ENCODE data around the gene SPSB2. TPM values are rescaled to one million over a fixed set of nuclear protein-coding genes. Genes with fewer than 3 reads are reported as not detected.
"Not testable (repeated sequence)": the region's sequence is repeated elsewhere in the genome, so short reads cannot be mapped to it uniquely, and the experiment has no call there.

SPSB2 gene
- polyA plus RNA-seq, 1 experiment, result 2.6 TPM

GRCh38 chr12:6891646-6892001, 18.5 kb upstream of the SPSB2 start:
- Histone ChIP-seq H3K27me3 (ENCODE audit: control insufficient read depth, insufficient read depth, low read length) (no peaks in the 10 kb centered on the region), H3K4me3 (ENCODE audit: low read depth, low read length) (peak overlapping the region; percentile 59), H3K9me3 (ENCODE audit: control insufficient read depth, insufficient read depth, low read length) (no peaks in the 10 kb centered on the region; the same call in 1 of the 2 replicates), H3K27ac (ENCODE audit: low read depth, low read length) (peak overlapping the region; percentile 89)
- no peak for DNase-seq (ENCODE audit: low read depth, low spot score)
- CTCF ChIA-PET, result interaction anchor here (0.6 to 2.8 kb wide), 16 partner anchors 8 to 822 kb away, joined by 3 to 50 read pairs (median 6); partner anchors contain the start of genes LRRC23, SPSB2 and USP5
- TF ChIP-seq CTCF (IDR thresholded peaks at IDR 0.05; ENCODE audit: low read depth, low read length), result no peak
- POLR2A ChIA-PET, result interaction anchor here (0.6 to 2.0 kb wide), 15 partner anchors 9 to 169 kb away, joined by 3 to 35 read pairs (median 4); partner anchors contain the start of genes C12orf57, C1S, GPR162 and LRRC23

DNA sequence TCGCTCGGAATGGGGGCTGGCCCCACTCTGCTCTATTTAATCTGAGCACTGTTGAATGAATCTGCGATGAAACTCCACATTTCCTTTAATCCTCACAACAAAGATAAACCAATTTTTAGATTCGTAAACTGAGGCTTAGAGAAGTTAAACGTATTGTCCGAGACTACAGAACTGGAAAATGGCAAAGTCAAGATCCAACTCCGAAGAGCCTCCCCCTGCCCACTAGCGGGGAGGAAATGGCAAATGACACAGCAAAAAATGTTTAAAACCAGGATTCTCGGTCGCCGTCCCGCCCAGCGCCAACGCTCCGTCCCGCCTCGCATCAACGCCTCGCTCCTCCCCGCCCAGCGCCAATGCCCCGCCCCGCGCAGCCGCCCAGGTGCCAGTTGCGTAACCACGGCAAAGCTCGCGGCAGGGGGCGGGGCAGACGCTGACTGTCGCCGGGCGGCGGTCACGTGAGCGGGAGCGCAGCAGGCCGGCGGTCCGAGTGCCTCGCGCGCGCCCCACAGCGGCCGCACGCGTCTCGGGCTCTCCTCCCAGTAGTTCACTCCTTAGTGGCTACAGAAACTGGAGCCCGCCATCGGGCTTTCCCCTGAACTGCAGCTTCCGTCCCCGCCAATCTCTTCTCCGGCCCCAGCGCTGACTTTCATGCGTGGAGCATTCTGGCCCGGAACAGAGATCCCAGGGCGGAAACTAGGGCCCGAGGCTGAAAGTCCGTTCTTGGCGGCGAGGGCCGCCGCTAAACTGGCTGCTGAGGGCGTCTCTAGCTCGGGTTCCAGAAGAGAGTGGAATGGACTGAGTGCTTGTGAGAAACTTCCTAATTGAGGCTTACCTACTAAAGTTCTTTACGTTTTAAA, 17.9 kb upstream of the SPSB2 start:
- peak overlapping the region; percentile 59 for H3K4me3 ChIP-seq (ENCODE audit: low read depth, low read length)
- no peaks in the 10 kb centered on the region for H3K27me3 ChIP-seq (ENCODE audit: control insufficient read depth, insufficient read depth, low read length)
- POLR2A ChIA-PET, result interaction anchor here (0.6 to 2.0 kb wide), 16 partner anchors 9 to 217 kb away, joined by 3 to 35 read pairs (median 4); partner anchors contain the start of genes C12orf57, C1S, GPR162 and LRRC23
- peak; percentile 70 for TF ChIP-seq CTCF (IDR thresholded peaks at IDR 0.05; ENCODE audit: low read depth, low read length)
- CTCF ChIA-PET, result interaction anchor here (0.6 to 2.8 kb wide), 18 partner anchors 8 to 822 kb away, joined by 3 to 50 read pairs (median 5); partner anchors contain the start of genes LRRC23, SPSB2 and USP5
- H3K27ac ChIP-seq (ENCODE audit: low read depth, low read length), result peak overlapping the region; percentile 94
- DNase-seq (ENCODE audit: low read depth, low spot score), result peak; percentile 91
- no peaks in the 10 kb centered on the region; the same call in 1 of the 2 replicates for H3K9me3 ChIP-seq (ENCODE audit: control insufficient read depth, insufficient read depth, low read length)

DNA sequence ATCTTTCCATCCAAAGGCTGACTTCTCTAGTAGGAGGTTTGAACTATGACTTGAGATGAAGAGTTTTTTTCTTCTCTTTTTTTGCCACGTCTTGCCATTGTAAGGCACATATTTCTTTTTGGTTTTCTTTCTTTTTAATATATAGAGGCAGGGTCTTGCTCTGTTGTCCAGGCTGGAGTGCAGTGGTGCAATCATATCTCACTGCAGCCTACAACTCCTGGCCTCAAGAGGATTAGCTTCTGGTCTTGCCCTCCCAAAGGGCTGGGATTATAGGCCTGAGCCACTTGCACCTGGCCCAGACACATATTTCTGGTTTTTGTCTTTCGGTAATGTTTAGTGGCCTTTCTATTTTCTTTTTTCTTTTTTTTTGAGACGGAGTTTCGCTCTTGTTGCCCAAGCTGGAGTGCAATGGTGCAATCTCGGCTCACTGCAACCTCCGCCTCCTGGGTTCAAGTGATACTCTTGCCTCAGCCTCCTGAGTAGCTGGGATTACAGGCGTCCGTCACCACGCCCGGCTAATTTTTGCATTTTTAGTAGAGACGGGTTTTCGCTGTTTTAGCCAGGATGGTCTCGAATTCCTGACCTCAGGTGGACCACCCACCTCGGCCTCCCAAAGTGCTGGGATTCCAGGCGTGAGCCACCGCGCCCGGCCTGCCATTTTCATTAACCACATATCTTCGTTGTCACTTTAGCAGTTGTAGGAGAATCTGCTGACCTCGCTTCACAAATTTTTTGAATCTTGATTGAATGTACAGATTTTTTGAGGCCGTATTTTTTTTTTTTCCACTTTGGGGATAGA, 16.9 kb upstream of the SPSB2 start:
- H3K9me3 ChIP-seq (ENCODE audit: control insufficient read depth, insufficient read depth, low read length); H3K4me3 ChIP-seq (ENCODE audit: low read depth, low read length); H3K27me3 ChIP-seq (ENCODE audit: control insufficient read depth, insufficient read depth, low read length); DNase-seq (ENCODE audit: low read depth, low spot score): not testable (repeated sequence)
- H3K27ac ChIP-seq (ENCODE audit: low read depth, low read length), result peak overlapping the region; percentile 94
- ChIA-PET POLR2A (interaction anchor here (1.0 kb wide), 1 partner anchor 9 kb away, joined by 3 read pairs; no protein-coding TSS in a partner anchor), CTCF (interaction anchor here (0.9 kb wide), 1 partner anchor 20 kb away, joined by 3 read pairs; no protein-coding TSS in a partner anchor)

- H3K9me3 ChIP-seq (ENCODE audit: control insufficient read depth, insufficient read depth, low read length); H3K4me3 ChIP-seq (ENCODE audit: low read depth, low read length); H3K27me3 ChIP-seq (ENCODE audit: control insufficient read depth, insufficient read depth, low read length); H3K27ac ChIP-seq (ENCODE audit: low read depth, low read length); DNase-seq (ENCODE audit: low read depth, low spot score); POLR2A ChIA-PET: not testable (repeated sequence)
- CTCF ChIA-PET, result interaction anchor here (0.9 kb wide), 1 partner anchor 19 kb away, joined by 3 read pairs; no protein-coding TSS in a partner anchor
Measured at GRCh38 chr12:6888794-6889193, 15.7 kb upstream of the SPSB2 start.

- H3K27me3 ChIP-seq (ENCODE audit: control insufficient read depth, insufficient read depth, low read length), result no peaks in the 10 kb centered on the region
- no peak for DNase-seq (ENCODE audit: low read depth, low spot score)
- H3K9me3 ChIP-seq (ENCODE audit: control insufficient read depth, insufficient read depth, low read length), result no peaks in the 10 kb centered on the region; the same call in 1 of the 2 replicates
- CTCF ChIA-PET, result no interaction called here
- no peak overlapping the region for H3K4me3 ChIP-seq (ENCODE audit: low read depth, low read length)
- H3K27ac ChIP-seq (ENCODE audit: low read depth, low read length), result no peak overlapping the region
- POLR2A ChIA-PET, result no interaction called here
- no peak for TF ChIP-seq CTCF (IDR thresholded peaks at IDR 0.05; ENCODE audit: low read depth, low read length)
Measured at GRCh38 chr12:6888360-6888759, 15.3 kb upstream of the SPSB2 start.

All from AG04450 (cell line).